ENCODE data around the gene ZNFX1. TPM values are rescaled to one million over a fixed set of nuclear protein-coding genes. Genes with fewer than 3 reads are reported as not detected.

ZNFX1 gene
- total RNA-seq, 4 donors from 2014 or later, result 28.7 to 34.9 (median 31.1) TPM

GRCh38 chr20:49248879-49249665, 28.8 kb downstream of the ZNFX1 start:
- Histone ChIP-seq H3K9me3 (no peaks in the 10 kb centered on the region), H3K36me3 (peaks cover 4 to 99% of the 10 kb centered on the region in 2 donors), H3K4me3 (no peak overlapping the region), H3K27me3 (no peaks in the 10 kb centered on the region), H3K27ac (no peak overlapping the region), H3K4me1 (no peaks in the 10 kb centered on the region)
- no peak for DNase-seq
- TF ChIP-seq POLR2A (IDR thresholded peaks at IDR 0.05), result no peak
- TF ChIP-seq, protein P1, sequence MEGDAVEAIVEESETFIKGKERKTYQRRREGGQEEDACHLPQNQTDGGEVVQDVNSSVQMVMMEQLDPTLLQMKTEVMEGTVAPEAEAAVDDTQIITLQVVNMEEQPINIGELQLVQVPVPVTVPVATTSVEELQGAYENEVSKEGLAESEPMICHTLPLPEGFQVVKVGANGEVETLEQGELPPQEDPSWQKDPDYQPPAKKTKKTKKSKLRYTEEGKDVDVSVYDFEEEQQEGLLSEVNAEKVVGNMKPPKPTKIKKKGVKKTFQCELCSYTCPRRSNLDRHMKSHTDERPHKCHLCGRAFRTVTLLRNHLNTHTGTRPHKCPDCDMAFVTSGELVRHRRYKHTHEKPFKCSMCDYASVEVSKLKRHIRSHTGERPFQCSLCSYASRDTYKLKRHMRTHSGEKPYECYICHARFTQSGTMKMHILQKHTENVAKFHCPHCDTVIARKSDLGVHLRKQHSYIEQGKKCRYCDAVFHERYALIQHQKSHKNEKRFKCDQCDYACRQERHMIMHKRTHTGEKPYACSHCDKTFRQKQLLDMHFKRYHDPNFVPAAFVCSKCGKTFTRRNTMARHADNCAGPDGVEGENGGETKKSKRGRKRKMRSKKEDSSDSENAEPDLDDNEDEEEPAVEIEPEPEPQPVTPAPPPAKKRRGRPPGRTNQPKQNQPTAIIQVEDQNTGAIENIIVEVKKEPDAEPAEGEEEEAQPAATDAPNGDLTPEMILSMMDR (IDR thresholded peaks at IDR 0.05 in 4 of 5, conservative IDR thresholded peaks at IDR 0.05 in 1 of 5), result no peak
- in situ Hi-C loops (cut with MboI; ENCODE audit: low sequenced_read_pairs in 4 of 4), result no loop called here
- no peak for ATAC-seq
- intact Hi-C loops (cut with DNase I; ENCODE audit: low total_unique reads), result no loop called here

GRCh38 chr20:49248301-49248700, 29.6 kb downstream of the ZNFX1 start:
- Histone ChIP-seq H3K4me3 (no peak overlapping the region), H3K4me1 (no peaks in the 10 kb centered on the region), H3K9me3 (no peaks in the 10 kb centered on the region), H3K36me3 (peaks cover 4 to 99% of the 10 kb centered on the region in 2 donors), H3K27ac (no peak overlapping the region), H3K27me3 (no peaks in the 10 kb centered on the region)
- ATAC-seq (no peak), DNase-seq (no peak)
- intact Hi-C loops (cut with DNase I; ENCODE audit: low total_unique reads), result no loop called here
- in situ Hi-C loops (cut with MboI; ENCODE audit: low sequenced_read_pairs in 4 of 4), result no loop called here
- no peak for TF ChIP-seq POLR2A (IDR thresholded peaks at IDR 0.05)
- TF ChIP-seq, protein P1 (IDR thresholded peaks at IDR 0.05 in 4 of 5, conservative IDR thresholded peaks at IDR 0.05 in 1 of 5), result no peak

DNA sequence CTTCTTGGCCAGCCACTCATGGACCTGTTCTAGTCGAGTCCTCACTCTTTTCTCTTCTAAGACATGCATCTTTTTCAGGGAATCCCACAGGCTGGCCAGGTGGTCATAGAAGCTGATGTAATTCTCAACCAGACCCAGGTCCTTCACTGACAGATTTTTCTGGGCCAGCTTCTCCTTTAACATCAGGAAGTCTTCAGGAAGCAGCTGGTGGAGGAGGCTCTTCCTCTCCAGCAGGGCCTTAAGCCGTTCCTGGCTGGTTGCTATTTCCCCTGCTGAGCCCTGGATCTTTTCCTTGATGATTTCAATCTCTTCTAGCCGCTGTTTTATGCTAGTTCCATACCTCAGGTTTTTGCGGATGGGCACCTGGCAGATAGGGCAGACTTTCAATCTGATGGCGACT, 30.1 kb downstream of the ZNFX1 start:
- no peaks in the 10 kb centered on the region for H3K9me3 ChIP-seq
- ATAC-seq (no peak), DNase-seq (no peak)
- no peaks in the 10 kb centered on the region for H3K27me3 ChIP-seq
- intact Hi-C loops (cut with DNase I; ENCODE audit: low total_unique reads) (no loop called here), in situ Hi-C loops (cut with MboI; ENCODE audit: low sequenced_read_pairs in 4 of 4) (no loop called here)
- H3K4me1 ChIP-seq, result no peaks in the 10 kb centered on the region
- H3K36me3 ChIP-seq, result peaks cover 4 to 99% of the 10 kb centered on the region in 2 donors
- TF ChIP-seq, protein P1 (IDR thresholded peaks at IDR 0.05 in 4 of 5, conservative IDR thresholded peaks at IDR 0.05 in 1 of 5), result no peak
- no peak for TF ChIP-seq POLR2A (IDR thresholded peaks at IDR 0.05)
- H3K4me3 ChIP-seq, result no peak overlapping the region
- H3K27ac ChIP-seq, result no peak overlapping the region

- Histone ChIP-seq H3K27ac (no peak overlapping the region), H3K9me3 (no peaks in the 10 kb centered on the region), H3K36me3 (peaks cover 4 to 99% of the 10 kb centered on the region in 2 donors), H3K27me3 (no peaks in the 10 kb centered on the region), H3K4me1 (no peaks in the 10 kb centered on the region), H3K4me3 (no peak overlapping the region)
- DNase-seq (no peak), ATAC-seq (no peak)
- in situ Hi-C loops (cut with MboI; ENCODE audit: low sequenced_read_pairs in 4 of 4) (no loop called here), intact Hi-C loops (cut with DNase I; ENCODE audit: low total_unique reads) (no loop called here)
- TF ChIP-seq, protein P1 (IDR thresholded peaks at IDR 0.05 in 4 of 5, conservative IDR thresholded peaks at IDR 0.05 in 1 of 5), result no peak
- TF ChIP-seq POLR2A (IDR thresholded peaks at IDR 0.05), result no peak
These were observed 30.6 kb downstream of the ZNFX1 start for GRCh38 chr20:49247169-49247723.

All from gastrocnemius medialis (tissue), 4 donors.